ENCODE results near the gene HOATZ. TPM values are rescaled to one million over a fixed set of nuclear protein-coding genes. Genes with fewer than 3 reads are reported as not detected.

The HOATZ gene
- polyA plus RNA-seq (ENCODE audit: insufficient read length in 3 of 3) = under 1 TPM; 0.08 to 0.22 (median 0.13) TPM

- DNase-seq (ENCODE audit: low read depth in 3 of 3, low spot score in 2 of 3) = no peak
Measured at GRCh38 chr11:111514216-111515031, at the start of gene HOATZ. TSS of gene HOATZ (plus strand) at chr11:111514778. CDS start at chr11:111514785, 7 bp downstream.

- DNase-seq (ENCODE audit: low read depth in 3 of 3, low spot score in 2 of 3) = no peak
Measured at GRCh38 chr11:111465400-111465799, 49.2 kb upstream of the HOATZ start.

- DNase-seq (ENCODE audit: low read depth in 3 of 3, low spot score in 2 of 3) = no peak
Measured at GRCh38 chr11:111466615-111467014, 48.0 kb upstream of the HOATZ start.

- no peak for DNase-seq (ENCODE audit: low read depth in 3 of 3, low spot score in 2 of 3)
Measured at GRCh38 chr11:111469200-111469599, 45.4 kb upstream of the HOATZ start.

GRCh38 chr11:111472228-111472627 is 42.4 kb upstream of the HOATZ start:
- DNase-seq (ENCODE audit: low read depth in 3 of 3, low spot score in 2 of 3) = no peak

GRCh38 chr11:111474432-111474831 is 40.1 kb upstream of the HOATZ start:
- DNase-seq (ENCODE audit: low read depth in 3 of 3, low spot score in 2 of 3) = no peak

GRCh38 chr11:111476366-111476765 is 38.2 kb upstream of the HOATZ start:
- DNase-seq (ENCODE audit: low read depth in 3 of 3, low spot score in 2 of 3) = no peak

- no peak for DNase-seq (ENCODE audit: low read depth in 3 of 3, low spot score in 2 of 3)
Measured at GRCh38 chr11:111476956-111477355, 37.6 kb upstream of the HOATZ start.

- no peak for DNase-seq (ENCODE audit: low read depth in 3 of 3, low spot score in 2 of 3)
Measured at GRCh38 chr11:111477898-111478297, 36.7 kb upstream of the HOATZ start.

GRCh38 chr11:111479666-111480065 is 34.9 kb upstream of the HOATZ start:
- DNase-seq (ENCODE audit: low read depth in 3 of 3, low spot score in 2 of 3) = no peak

GRCh38 chr11:111483431-111483830 is 31.1 kb upstream of the HOATZ start:
- DNase-seq (ENCODE audit: low read depth in 3 of 3, low spot score in 2 of 3) = no peak

GRCh38 chr11:111490496-111490895 is 24.1 kb upstream of the HOATZ start:
- no peak for DNase-seq (ENCODE audit: low read depth in 3 of 3, low spot score in 2 of 3)

- no peak for DNase-seq (ENCODE audit: low read depth in 3 of 3, low spot score in 2 of 3)
Measured at GRCh38 chr11:111494040-111494439, 20.5 kb upstream of the HOATZ start.

GRCh38 chr11:111499483-111499882 is 15.1 kb upstream of the HOATZ start:
- no peak for DNase-seq (ENCODE audit: low read depth in 3 of 3, low spot score in 2 of 3)

- DNase-seq (ENCODE audit: low read depth in 3 of 3, low spot score in 2 of 3) = no peak
Measured at GRCh38 chr11:111500481-111500880, 14.1 kb upstream of the HOATZ start.

GRCh38 chr11:111502611-111503010 is 12.0 kb upstream of the HOATZ start:
- DNase-seq (ENCODE audit: low read depth in 3 of 3, low spot score in 2 of 3) = no peak

GRCh38 chr11:111510311-111510710 is 4.3 kb upstream of the HOATZ start:
- no peak for DNase-seq (ENCODE audit: low read depth in 3 of 3, low spot score in 2 of 3)

GRCh38 chr11:111512296-111513239 is 2.0 kb upstream of the HOATZ start, which contains the start of gene BTG4:
TSS of gene BTG4 (minus strand) at chr11:111512386. CDS start at chr11:111498776, 13,610 bp downstream.
- no peak for DNase-seq (ENCODE audit: low read depth in 3 of 3, low spot score in 2 of 3)

GRCh38 chr11:111513240-111513605 is 1.4 kb upstream of the HOATZ start:
- no peak for DNase-seq (ENCODE audit: low read depth in 3 of 3, low spot score in 2 of 3)

- no peak for DNase-seq (ENCODE audit: low read depth in 3 of 3, low spot score in 2 of 3)
Measured at GRCh38 chr11:111515591-111515990, 1.0 kb downstream of the HOATZ start.

- no peak for DNase-seq (ENCODE audit: low read depth in 3 of 3, low spot score in 2 of 3)
Measured at GRCh38 chr11:111518668-111519067, 4.1 kb downstream of the HOATZ start.

All from right renal cortex interstitium (tissue), 3 donors.